ENCODE measurements around the gene VWA8.

GRCh38 chr13:41545432-41545707 is 415.5 kb downstream of the VWA8 start:
- no peak for TF ChIP-seq ZNF70 (CRISPR knock-in tag; IDR thresholded peaks at IDR 0.05)
- no peak for TF ChIP-seq OSR1 (CRISPR knock-in tag; IDR thresholded peaks at IDR 0.05)
- TF ChIP-seq GLIS3 (CRISPR knock-in tag; IDR thresholded peaks at IDR 0.05): no peak
- TF ChIP-seq RARB (CRISPR knock-in tag; IDR thresholded peaks at IDR 0.05): no peak
- no peak for TF ChIP-seq CREB5 (CRISPR knock-in tag; IDR thresholded peaks at IDR 0.05; ENCODE audit: low read depth)
- no peak for TF ChIP-seq ZC3H10 (CRISPR knock-in tag; IDR thresholded peaks at IDR 0.05)
- no peak for TF ChIP-seq TCF4 (CRISPR knock-in tag; IDR thresholded peaks at IDR 0.05; ENCODE audit: borderline replicate concordance)
- TF ChIP-seq ZNF565 (CRISPR knock-in tag; conservative IDR thresholded peaks at IDR 0.05; ENCODE audit: low read depth): no peak
- TF ChIP-seq, protein P1, sequence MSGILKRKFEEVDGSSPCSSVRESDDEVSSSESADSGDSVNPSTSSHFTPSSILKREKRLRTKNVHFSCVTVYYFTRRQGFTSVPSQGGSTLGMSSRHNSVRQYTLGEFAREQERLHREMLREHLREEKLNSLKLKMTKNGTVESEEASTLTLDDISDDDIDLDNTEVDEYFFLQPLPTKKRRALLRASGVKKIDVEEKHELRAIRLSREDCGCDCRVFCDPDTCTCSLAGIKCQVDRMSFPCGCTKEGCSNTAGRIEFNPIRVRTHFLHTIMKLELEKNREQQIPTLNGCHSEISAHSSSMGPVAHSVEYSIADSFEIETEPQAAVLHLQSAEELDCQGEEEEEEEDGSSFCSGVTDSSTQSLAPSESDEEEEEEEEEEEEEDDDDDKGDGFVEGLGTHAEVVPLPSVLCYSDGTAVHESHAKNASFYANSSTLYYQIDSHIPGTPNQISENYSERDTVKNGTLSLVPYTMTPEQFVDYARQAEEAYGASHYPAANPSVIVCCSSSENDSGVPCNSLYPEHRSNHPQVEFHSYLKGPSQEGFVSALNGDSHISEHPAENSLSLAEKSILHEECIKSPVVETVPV (CRISPR knock-in tag; IDR thresholded peaks at IDR 0.05): no peak
- no peak for TF ChIP-seq ISL1 (CRISPR knock-in tag; IDR thresholded peaks at IDR 0.05)
- TF ChIP-seq ZFP3 (CRISPR knock-in tag; IDR thresholded peaks at IDR 0.05): no peak
- no peak for TF ChIP-seq PATZ1 (CRISPR knock-in tag; IDR thresholded peaks at IDR 0.05; ENCODE audit: borderline replicate concordance)
- no peak for TF ChIP-seq PPARA (CRISPR knock-in tag; IDR thresholded peaks at IDR 0.05; ENCODE audit: borderline replicate concordance)
- TF ChIP-seq ZFP30 (CRISPR knock-in tag; IDR thresholded peaks at IDR 0.05): no peak
